ENCODE results near the gene NMU.
"Not testable (repeated sequence)": the region's sequence is repeated elsewhere in the genome, so short reads cannot be mapped to it uniquely, and the experiment has no call there.

Gene NMU

GRCh38 chr4:55635741-55636655 is at the start of gene NMU:
NMU (minus strand) TSS chr4:55636298; CDS start chr4:55636192, 106 bp downstream.
- no peak for FAIRE-seq

- FAIRE-seq = no peak
Observed at GRCh38 chr4:55684276-55684675, 48.2 kb upstream of the NMU start.

GRCh38 chr4:55682797-55683196 is 46.7 kb upstream of the NMU start:
- FAIRE-seq = not testable (repeated sequence)

- FAIRE-seq = no peak
Observed at GRCh38 chr4:55682295-55682694, 46.2 kb upstream of the NMU start.

- FAIRE-seq = no peak
Observed at GRCh38 chr4:55681430-55681829, 45.3 kb upstream of the NMU start.

- FAIRE-seq = no peak
Observed at GRCh38 chr4:55675196-55675793, 39.2 kb upstream of the NMU start.

- FAIRE-seq = no peak
Observed at GRCh38 chr4:55673424-55673823, 37.3 kb upstream of the NMU start.

- no peak for FAIRE-seq
Observed at GRCh38 chr4:55671667-55672066, 35.6 kb upstream of the NMU start.

- no peak for FAIRE-seq
Observed at GRCh38 chr4:55670695-55671094, 34.6 kb upstream of the NMU start.

- FAIRE-seq = no peak
Observed at GRCh38 chr4:55668449-55668848, 32.4 kb upstream of the NMU start.

- FAIRE-seq = no peak
Observed at GRCh38 chr4:55666535-55666934, 30.4 kb upstream of the NMU start.

GRCh38 chr4:55663145-55663544 is 27.0 kb upstream of the NMU start:
- FAIRE-seq = no peak

GRCh38 chr4:55661398-55662056 is 25.4 kb upstream of the NMU start:
- FAIRE-seq = no peak

GRCh38 chr4:55658657-55659056 is 22.6 kb upstream of the NMU start:
- no peak for FAIRE-seq

GRCh38 chr4:55654131-55654530 is 18.0 kb upstream of the NMU start:
- FAIRE-seq = no peak

- no peak for FAIRE-seq
Observed at GRCh38 chr4:55650483-55650882, 14.4 kb upstream of the NMU start.

- FAIRE-seq = no peak
Observed at GRCh38 chr4:55637272-55637820, 1.2 kb upstream of the NMU start.

GRCh38 chr4:55636656-55636999 is 530 bp upstream of the NMU start:
- no peak for FAIRE-seq

GRCh38 chr4:55635282-55635681 is 816 bp downstream of the NMU start:
- FAIRE-seq = no peak

GRCh38 chr4:55634417-55635128 is 1.5 kb downstream of the NMU start:
- no peak for FAIRE-seq

GRCh38 chr4:55633903-55634302 is 2.2 kb downstream of the NMU start:
- no peak for FAIRE-seq

- no peak for FAIRE-seq
Observed at GRCh38 chr4:55625835-55626234, 10.3 kb downstream of the NMU start.

GRCh38 chr4:55624063-55624462 is 12.0 kb downstream of the NMU start:
- FAIRE-seq = not testable (repeated sequence)

Measured in G401.6 (cell line).